Upper lobe of right lung (tissue), 1 donor: ENCODE measurements around the gene ANAPC15. TPM values are rescaled to one million over a fixed set of nuclear protein-coding genes. Genes with fewer than 3 reads are reported as not detected.

ENCODE experiments used
- ATAC-seq: fragments of 200-7000 bp; cut with Tn5 transposase; one replicate; pipeline ENCODE4 v1.9.1; 2020; ENCODE audit warnings: mild to moderate bottlenecking, moderate library complexity
- DNase-seq: peaks from one replicate; pipeline ENCODE4 v3.0.0-alpha.2; 2020
- H3K27ac ChIP-seq: fragments of 200-600 bp; one replicate; pipeline ENCODE4 v1.8.0; 2022
- H3K27me3 ChIP-seq: fragments of 200-600 bp; one replicate; pipeline ENCODE4 v1.8.0; 2022; ENCODE audit warnings: mild to moderate bottlenecking
- H3K36me3 ChIP-seq: fragments of 200-600 bp; one replicate; pipeline ENCODE4 v1.8.0; 2022
- H3K4me1 ChIP-seq: fragments of 200-600 bp; one replicate; pipeline ENCODE4 v1.8.0; 2022
- H3K4me3 ChIP-seq: fragments of 200-600 bp; one replicate; pipeline ENCODE4 v1.8.0; 2022; ENCODE audit warnings: mild to moderate bottlenecking
- H3K9me3 ChIP-seq: fragments of 200-600 bp; one replicate; pipeline ENCODE4 v1.8.0; 2022
- CTCF ChIP-seq: fragments of 200-600 bp; IDR thresholded peaks from one replicate; pipeline ENCODE4 v1.8.0; 2022; ENCODE audit warnings: antibody characterized with exemption
- intact Hi-C: fragments of 100-400 bp; cut with DNase I; formaldehyde crosslinking; loops from one replicate; pipeline ENCODE4 v1.11.0; 2022
- total RNA-seq: library from RNA; stranded (reverse); fragmentation: NEBNext Ultra II Directional; extraction: Animal tissue kit (Norgen Biotek cat#: 25700); gene quantifications from one replicate; pipeline ENCODE4 v1.2.1, GENCODE V29; 2021
- donor health status: DM: no; HTN: yes; CAD: no; lungs with severe emphysema.

Gene ANAPC15
- total RNA-seq, 1 donor from 2014 or later, result 25.2 TPM

- no peaks in the 10 kb centered on the region for H3K36me3 ChIP-seq
- no peaks in the 10 kb centered on the region for H3K9me3 ChIP-seq
- intact Hi-C loops, result no loop called here
- ATAC-seq, result no peak
- no peak overlapping the region for H3K27ac ChIP-seq
- no peak for DNase-seq
- TF ChIP-seq CTCF, result no peak
- no peaks in the 10 kb centered on the region for H3K4me1 ChIP-seq
- H3K4me3 ChIP-seq, result no peak overlapping the region
- H3K27me3 ChIP-seq, result peaks cover 4% of the 10 kb centered on the region
These were observed 16.9 kb upstream of the ANAPC15 start for GRCh38 chr11:72129381-72129780.

- ATAC-seq (no peak), DNase-seq (no peak)
- Histone ChIP-seq H3K4me3 (no peak overlapping the region), H3K36me3 (no peaks in the 10 kb centered on the region), H3K9me3 (no peaks in the 10 kb centered on the region), H3K4me1 (no peaks in the 10 kb centered on the region), H3K27ac (no peak overlapping the region), H3K27me3 (peaks cover 4% of the 10 kb centered on the region)
- intact Hi-C loops, result no loop called here
- TF ChIP-seq CTCF, result no peak
These were observed 15.4 kb upstream of the ANAPC15 start for GRCh38 chr11:72127923-72128322.

DNA sequence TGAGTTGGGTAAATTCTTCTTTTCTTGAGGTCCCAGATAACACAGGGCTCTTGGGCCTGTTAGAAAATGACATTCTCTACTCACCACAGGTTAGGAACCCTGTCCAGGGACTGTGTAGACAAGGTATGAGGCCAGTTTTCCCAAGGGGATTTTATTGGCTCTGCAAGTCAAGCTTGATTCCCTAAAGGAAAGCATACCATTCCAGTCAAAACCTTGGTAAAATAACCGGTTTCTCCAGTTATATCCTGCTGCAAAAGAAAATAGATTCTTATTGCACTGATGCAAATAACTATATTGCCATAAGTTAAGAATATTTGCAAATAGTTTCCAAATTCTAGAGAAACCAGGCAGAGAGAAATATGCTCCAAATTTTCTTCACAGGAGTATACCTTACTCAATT lies 13.5 kb upstream of the ANAPC15 start:
- no peaks in the 10 kb centered on the region for H3K4me1 ChIP-seq
- H3K27me3 ChIP-seq, result no peaks in the 10 kb centered on the region
- H3K36me3 ChIP-seq, result no peaks in the 10 kb centered on the region
- no peak overlapping the region for H3K27ac ChIP-seq
- DNase-seq (no peak), ATAC-seq (no peak)
- H3K4me3 ChIP-seq, result no peak overlapping the region
- no peak for TF ChIP-seq CTCF
- H3K9me3 ChIP-seq, result no peaks in the 10 kb centered on the region
- intact Hi-C loops, result no loop called here

- intact Hi-C loops, result no loop called here
- H3K36me3 ChIP-seq, result no peaks in the 10 kb centered on the region
- H3K27me3 ChIP-seq, result no peaks in the 10 kb centered on the region
- H3K27ac ChIP-seq, result no peak overlapping the region
- ATAC-seq, result no peak
- H3K4me3 ChIP-seq, result no peak overlapping the region
- no peaks in the 10 kb centered on the region for H3K9me3 ChIP-seq
- DNase-seq, result no peak
- no peaks in the 10 kb centered on the region for H3K4me1 ChIP-seq
- no peak for TF ChIP-seq CTCF
These were observed 11.6 kb upstream of the ANAPC15 start for GRCh38 chr11:72124046-72124445.

DNA sequence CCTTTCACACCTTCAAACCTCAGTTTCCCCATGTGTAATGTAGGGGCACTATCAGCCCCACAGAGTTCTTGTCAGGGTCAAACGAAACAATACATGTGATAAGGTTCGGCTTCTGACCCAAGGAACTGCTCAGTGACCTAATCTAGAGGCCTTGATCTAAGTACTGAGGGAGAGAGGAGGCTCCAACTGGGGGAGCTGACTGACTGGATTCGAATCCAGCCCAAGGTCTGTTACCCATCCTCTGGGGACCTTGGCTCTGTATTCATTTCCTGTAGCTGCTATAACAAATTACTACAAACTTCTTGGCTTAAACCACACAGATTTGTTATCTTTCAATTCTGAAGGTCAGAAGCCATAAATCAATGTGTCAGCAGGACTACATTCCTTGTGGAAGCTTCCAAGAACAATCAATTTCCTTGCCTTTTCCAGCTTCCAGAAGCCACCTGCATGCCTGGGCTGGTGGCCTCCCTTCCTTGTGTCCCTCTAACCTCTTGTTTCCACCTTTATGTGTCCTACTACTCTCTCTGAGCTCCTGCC lies 10.7 kb upstream of the ANAPC15 start:
- no peak overlapping the region for H3K4me3 ChIP-seq
- no peaks in the 10 kb centered on the region for H3K36me3 ChIP-seq
- no peak for ATAC-seq
- no peaks in the 10 kb centered on the region for H3K9me3 ChIP-seq
- intact Hi-C loops, result no loop called here
- H3K27me3 ChIP-seq, result no peaks in the 10 kb centered on the region
- no peak for TF ChIP-seq CTCF
- H3K27ac ChIP-seq, result no peak overlapping the region
- no peaks in the 10 kb centered on the region for H3K4me1 ChIP-seq
- DNase-seq, result no peak

- no peak for ATAC-seq
- DNase-seq, result no peak
- no peaks in the 10 kb centered on the region for H3K27me3 ChIP-seq
- no peaks in the 10 kb centered on the region for H3K36me3 ChIP-seq
- H3K4me1 ChIP-seq, result no peaks in the 10 kb centered on the region
- intact Hi-C loops, result no loop called here
- H3K4me3 ChIP-seq, result no peak overlapping the region
- no peak for TF ChIP-seq CTCF
- H3K9me3 ChIP-seq, result no peaks in the 10 kb centered on the region
- no peak overlapping the region for H3K27ac ChIP-seq
These were observed 10.1 kb upstream of the ANAPC15 start for GRCh38 chr11:72122607-72123006.
